ENCODE measurements around the gene ANAPC2. TPM values are rescaled to one million over a fixed set of nuclear protein-coding genes. Genes with fewer than 3 reads are reported as not detected.

ANAPC2 gene
- total and polyA plus RNA-seq, 8 donors: 22.2 to 122 (median 34.7) TPM

- H3K27me3 ChIP-seq: peaks cover 0 to 6% (median 0%) of the 10 kb centered on the region in 4 donors
- 7 to 10% methylated on average over 54 to 65 of the region's 65 CpGs for WGBS, 2 donors
- H3K36me3 ChIP-seq: no peaks in the 10 kb centered on the region
- no peaks in the 10 kb centered on the region for H3K9me3 ChIP-seq
- intact Hi-C loops (cut with DNase I): no loop called here
- no peak for FAIRE-seq
- ATAC-seq: peak in 3 of 4 donors; percentile 61 to 76 (median 62)
- peak in 1 of 6 donors; percentile 75 for DNase-seq
- H3K27ac ChIP-seq: no peak overlapping the region
- H3K4me1 ChIP-seq: no peaks in the 10 kb centered on the region
- H3K4me3 ChIP-seq: no peak overlapping the region
- no peak for TF ChIP-seq CTCF (IDR thresholded peaks at IDR 0.05)
These were observed 31.6 kb downstream of the ANAPC2 start for GRCh38 chr9:137156567-137157375.

GRCh38 chr9:137152844-137153405 is 35.4 kb downstream of the ANAPC2 start:
- no peak overlapping the region for H3K4me3 ChIP-seq
- 86 to 93% methylated on average over 7 of the region's 7 CpGs for WGBS, 2 donors
- FAIRE-seq (no peak), ATAC-seq (no peak), DNase-seq (no peak)
- H3K4me1 ChIP-seq: no peaks in the 10 kb centered on the region
- intact Hi-C loops (cut with DNase I): no loop called here
- TF ChIP-seq CTCF (IDR thresholded peaks at IDR 0.05): no peak
- no peak overlapping the region for H3K27ac ChIP-seq
- no peaks in the 10 kb centered on the region for H3K36me3 ChIP-seq
- no peaks in the 10 kb centered on the region for H3K27me3 ChIP-seq
- H3K9me3 ChIP-seq: no peaks in the 10 kb centered on the region

GRCh38 chr9:137150617-137151457 is 37.5 kb downstream of the ANAPC2 start:
- H3K4me3 ChIP-seq: no peak overlapping the region
- no peak for TF ChIP-seq CTCF (IDR thresholded peaks at IDR 0.05)
- no peaks in the 10 kb centered on the region for H3K4me1 ChIP-seq
- no peaks in the 10 kb centered on the region for H3K27me3 ChIP-seq
- intact Hi-C loops (cut with DNase I): no loop called here
- WGBS, 2 donors: 14 to 25% methylated on average over 34 of the region's 34 CpGs
- DNase-seq (peak; percentile 41 to 79 (median 74)), ATAC-seq (peak; percentile 51 to 80 (median 76)), FAIRE-seq (no peak)
- no peaks in the 10 kb centered on the region for H3K9me3 ChIP-seq
- no peak overlapping the region for H3K27ac ChIP-seq
- H3K36me3 ChIP-seq: no peaks in the 10 kb centered on the region

- Histone ChIP-seq H3K27me3 (no peaks in the 10 kb centered on the region), H3K36me3 (no peaks in the 10 kb centered on the region), H3K4me3 (no peak overlapping the region), H3K27ac (no peak overlapping the region), H3K4me1 (no peaks in the 10 kb centered on the region), H3K9me3 (no peaks in the 10 kb centered on the region)
- FAIRE-seq (no peak), DNase-seq (peak in 1 of 6 donors; percentile 46), ATAC-seq (peak in 3 of 4 donors; percentile 40 to 59 (median 55))
- 38 to 57% methylated on average over 20 of the region's 20 CpGs for WGBS, 2 donors
- TF ChIP-seq CTCF (IDR thresholded peaks at IDR 0.05): no peak
- intact Hi-C loops (cut with DNase I): no loop called here
These were observed 38.3 kb downstream of the ANAPC2 start for GRCh38 chr9:137149942-137150616.

All from pancreas (tissue), 10 donors.